GM12892 (cell line): ENCODE measurements around the gene TRIM63.

Source experiments
- POLR2A ChIP-seq: IDR thresholded peaks from 2 replicates; pipeline ENCODE4 v1.6.1; 2011; ENCODE audit warnings: low read depth, low read length, control low read depth
- POLR2AphosphoS5 ChIP-seq: IDR thresholded peaks from 2 replicates; pipeline ENCODE4 v1.6.1; 2011; ENCODE audit warnings: low read depth, low read length, control low read depth

DNA sequence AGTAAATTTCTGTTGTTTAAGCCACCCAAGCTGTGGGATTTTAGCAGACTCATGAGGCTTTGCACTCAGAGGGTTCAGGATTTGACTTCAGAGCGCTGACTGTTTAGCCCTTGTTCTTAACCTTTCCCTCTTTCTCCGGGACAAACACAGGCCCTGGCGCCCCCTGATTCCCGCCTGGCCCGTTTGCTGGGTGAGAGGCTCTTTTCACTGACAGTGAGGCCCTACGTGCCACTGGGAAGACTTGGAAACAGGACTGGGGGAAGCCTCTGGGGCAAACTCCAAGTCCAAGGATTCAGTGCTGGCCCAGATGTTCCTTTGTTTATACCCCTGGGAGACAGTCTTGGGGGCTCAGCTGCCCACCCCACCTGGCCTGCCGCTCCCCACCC is 11.7 kb upstream of the TRIM63 start:
- no peak for TF ChIP-seq POLR2A
- no peak for TF ChIP-seq POLR2AphosphoS5
